ENCODE data around the gene CDKN1A. TPM values are rescaled to one million over a fixed set of nuclear protein-coding genes. Genes with fewer than 3 reads are reported as not detected.

CDKN1A gene
- total RNA-seq, 1 donor from 2014 or later, result 1,168 TPM

GRCh38 chr6:36669002-36669401, 9.5 kb upstream of the CDKN1A start:
- H3K4me3 ChIP-seq (ENCODE audit: low read depth, low read length), result no peak overlapping the region
- no peaks in the 10 kb centered on the region for H3K27me3 ChIP-seq (ENCODE audit: control insufficient read depth, insufficient read depth, low read length)
- DNase-seq (ENCODE audit: low read depth), result no peak
- no peaks in the 10 kb centered on the region for H3K36me3 ChIP-seq (ENCODE audit: control insufficient read depth, insufficient read depth, low read length)
- TF ChIP-seq, protein P1, sequence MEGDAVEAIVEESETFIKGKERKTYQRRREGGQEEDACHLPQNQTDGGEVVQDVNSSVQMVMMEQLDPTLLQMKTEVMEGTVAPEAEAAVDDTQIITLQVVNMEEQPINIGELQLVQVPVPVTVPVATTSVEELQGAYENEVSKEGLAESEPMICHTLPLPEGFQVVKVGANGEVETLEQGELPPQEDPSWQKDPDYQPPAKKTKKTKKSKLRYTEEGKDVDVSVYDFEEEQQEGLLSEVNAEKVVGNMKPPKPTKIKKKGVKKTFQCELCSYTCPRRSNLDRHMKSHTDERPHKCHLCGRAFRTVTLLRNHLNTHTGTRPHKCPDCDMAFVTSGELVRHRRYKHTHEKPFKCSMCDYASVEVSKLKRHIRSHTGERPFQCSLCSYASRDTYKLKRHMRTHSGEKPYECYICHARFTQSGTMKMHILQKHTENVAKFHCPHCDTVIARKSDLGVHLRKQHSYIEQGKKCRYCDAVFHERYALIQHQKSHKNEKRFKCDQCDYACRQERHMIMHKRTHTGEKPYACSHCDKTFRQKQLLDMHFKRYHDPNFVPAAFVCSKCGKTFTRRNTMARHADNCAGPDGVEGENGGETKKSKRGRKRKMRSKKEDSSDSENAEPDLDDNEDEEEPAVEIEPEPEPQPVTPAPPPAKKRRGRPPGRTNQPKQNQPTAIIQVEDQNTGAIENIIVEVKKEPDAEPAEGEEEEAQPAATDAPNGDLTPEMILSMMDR (IDR thresholded peaks at IDR 0.05; ENCODE audit: insufficient read depth, low read length, poor library complexity, severe bottlenecking), result no peak

GRCh38 chr6:36670271-36670670, 8.2 kb upstream of the CDKN1A start:
- H3K27me3 ChIP-seq (ENCODE audit: control insufficient read depth, insufficient read depth, low read length), result no peaks in the 10 kb centered on the region
- DNase-seq (ENCODE audit: low read depth), result no peak
- H3K4me3 ChIP-seq (ENCODE audit: low read depth, low read length), result no peak overlapping the region
- TF ChIP-seq, protein P1 (IDR thresholded peaks at IDR 0.05; ENCODE audit: insufficient read depth, low read length, poor library complexity, severe bottlenecking), result no peak
- no peaks in the 10 kb centered on the region for H3K36me3 ChIP-seq (ENCODE audit: control insufficient read depth, insufficient read depth, low read length)

- no peak for DNase-seq (ENCODE audit: low read depth)
- TF ChIP-seq, protein P1 (IDR thresholded peaks at IDR 0.05; ENCODE audit: insufficient read depth, low read length, poor library complexity, severe bottlenecking), result no peak
- no peaks in the 10 kb centered on the region for H3K36me3 ChIP-seq (ENCODE audit: control insufficient read depth, insufficient read depth, low read length)
- no peaks in the 10 kb centered on the region for H3K27me3 ChIP-seq (ENCODE audit: control insufficient read depth, insufficient read depth, low read length)
- H3K4me3 ChIP-seq (ENCODE audit: low read depth, low read length), result no peak overlapping the region
These were observed 6.7 kb upstream of the CDKN1A start for GRCh38 chr6:36671687-36672375.

DNA sequence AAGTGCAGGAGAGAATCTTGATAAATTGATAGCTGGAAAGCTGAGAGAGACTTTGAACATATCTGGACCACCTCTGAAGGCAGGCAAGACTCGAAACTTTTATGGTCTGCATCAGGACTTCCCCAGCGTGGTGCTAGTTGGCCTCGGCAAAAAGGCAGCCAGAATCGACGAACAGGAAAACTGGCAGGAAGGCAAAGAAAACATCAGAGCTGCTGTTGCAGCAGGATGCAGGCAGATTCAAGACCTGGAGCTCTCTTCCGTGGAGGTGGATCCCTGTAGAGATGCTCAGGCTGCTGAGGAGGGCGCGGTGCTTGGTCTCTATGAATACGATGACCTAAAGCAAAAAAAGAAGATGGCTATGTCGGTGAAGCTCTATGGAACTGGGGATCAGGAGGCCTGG, 4.6 kb upstream of the CDKN1A start:
- Histone ChIP-seq H3K36me3 (ENCODE audit: control insufficient read depth, insufficient read depth, low read length) (no peaks in the 10 kb centered on the region), H3K27me3 (ENCODE audit: control insufficient read depth, insufficient read depth, low read length) (no peaks in the 10 kb centered on the region), H3K4me3 (ENCODE audit: low read depth, low read length) (no peak overlapping the region)
- TF ChIP-seq, protein P1 (IDR thresholded peaks at IDR 0.05; ENCODE audit: insufficient read depth, low read length, poor library complexity, severe bottlenecking), result no peak
- DNase-seq (ENCODE audit: low read depth), result no peak

GRCh38 chr6:36674942-36675341, 3.6 kb upstream of the CDKN1A start:
- no peaks in the 10 kb centered on the region for H3K36me3 ChIP-seq (ENCODE audit: control insufficient read depth, insufficient read depth, low read length)
- no peak overlapping the region for H3K4me3 ChIP-seq (ENCODE audit: low read depth, low read length)
- TF ChIP-seq, protein P1 (IDR thresholded peaks at IDR 0.05; ENCODE audit: insufficient read depth, low read length, poor library complexity, severe bottlenecking), result no peak
- DNase-seq (ENCODE audit: low read depth), result no peak
- H3K27me3 ChIP-seq (ENCODE audit: control insufficient read depth, insufficient read depth, low read length), result no peaks in the 10 kb centered on the region
